Activated CD4-positive, alpha-beta T cell treated with anti-CD3 and anti-CD28 coated beads, Interleukin-2, amount 10 ng/mL, durations not matched to agents 24 days and 14 days (primary cell): Measurements from ENCODE around the gene CHID1. TPM values are rescaled to one million over a fixed set of nuclear protein-coding genes. Genes with fewer than 3 reads are reported as not detected.

Experiments used
- DNase-seq: peaks from one replicate; pipeline ENCODE4 v3.0.0; 2022
- H3K27ac Mint-ChIP-seq: one replicate; pipeline ENCODE4 v1.8.0; 2022; ENCODE audit warnings: mild to moderate bottlenecking, mixed read lengths
- H3K27me3 Mint-ChIP-seq: one replicate; pipeline ENCODE4 v1.8.0; 2022; ENCODE audit warnings: mixed read lengths
- H3K36me3 Mint-ChIP-seq: one replicate; pipeline ENCODE4 v1.8.0; 2022; ENCODE audit warnings: low read depth, mild to moderate bottlenecking, mixed read lengths
- H3K4me1 Mint-ChIP-seq: one replicate; pipeline ENCODE4 v1.8.0; 2021; ENCODE audit warnings: mixed read lengths
- H3K4me3 Mint-ChIP-seq: one replicate; pipeline ENCODE4 v1.8.0; 2022; ENCODE audit warnings: mild to moderate bottlenecking, moderate library complexity, mixed read lengths
- H3K9me3 Mint-ChIP-seq: one replicate; pipeline ENCODE4 v1.8.0; 2021; ENCODE audit warnings: mixed read lengths
- intact Hi-C: fragments of 100-400 bp; cut with micrococcal nuclease; formaldehyde crosslinking; loops from one replicate; pipeline ENCODE4 v1.15.1; 2023
- total RNA-seq: library from RNA; stranded (reverse); gene quantifications from 2 replicates; pipeline ENCODE4 v1.2.3, GENCODE V29; 2022

CHID1 gene
- total RNA-seq, 1 donor from 2014 or later: 99.7 TPM

DNA sequence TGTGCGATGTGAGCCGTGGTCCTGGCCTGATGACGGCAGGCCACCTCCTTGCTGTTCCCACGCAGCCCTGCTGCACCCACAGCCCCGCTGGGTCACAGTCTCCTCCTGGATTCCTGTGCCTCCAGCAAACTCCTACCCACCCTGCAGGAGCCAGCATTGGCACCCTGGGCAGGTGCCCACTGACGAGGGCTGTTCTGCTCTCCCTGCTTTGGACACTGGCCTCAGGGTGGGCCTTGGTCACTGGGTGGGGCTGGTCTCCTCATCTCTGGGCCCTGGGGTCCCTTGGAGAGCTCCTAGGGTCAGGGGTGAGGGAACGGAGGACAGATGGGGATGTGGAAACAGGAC, 55.3 kb downstream of the CHID1 start:
- H3K9me3 Mint-ChIP-seq: no peaks in the 10 kb centered on the region
- H3K4me3 Mint-ChIP-seq: no peak overlapping the region
- H3K27me3 Mint-ChIP-seq: no peaks in the 10 kb centered on the region
- H3K27ac Mint-ChIP-seq: no peak overlapping the region
- DNase-seq: no peak
- H3K36me3 Mint-ChIP-seq: no peaks in the 10 kb centered on the region
- H3K4me1 Mint-ChIP-seq: no peaks in the 10 kb centered on the region
- intact Hi-C loops: no loop called here

DNA sequence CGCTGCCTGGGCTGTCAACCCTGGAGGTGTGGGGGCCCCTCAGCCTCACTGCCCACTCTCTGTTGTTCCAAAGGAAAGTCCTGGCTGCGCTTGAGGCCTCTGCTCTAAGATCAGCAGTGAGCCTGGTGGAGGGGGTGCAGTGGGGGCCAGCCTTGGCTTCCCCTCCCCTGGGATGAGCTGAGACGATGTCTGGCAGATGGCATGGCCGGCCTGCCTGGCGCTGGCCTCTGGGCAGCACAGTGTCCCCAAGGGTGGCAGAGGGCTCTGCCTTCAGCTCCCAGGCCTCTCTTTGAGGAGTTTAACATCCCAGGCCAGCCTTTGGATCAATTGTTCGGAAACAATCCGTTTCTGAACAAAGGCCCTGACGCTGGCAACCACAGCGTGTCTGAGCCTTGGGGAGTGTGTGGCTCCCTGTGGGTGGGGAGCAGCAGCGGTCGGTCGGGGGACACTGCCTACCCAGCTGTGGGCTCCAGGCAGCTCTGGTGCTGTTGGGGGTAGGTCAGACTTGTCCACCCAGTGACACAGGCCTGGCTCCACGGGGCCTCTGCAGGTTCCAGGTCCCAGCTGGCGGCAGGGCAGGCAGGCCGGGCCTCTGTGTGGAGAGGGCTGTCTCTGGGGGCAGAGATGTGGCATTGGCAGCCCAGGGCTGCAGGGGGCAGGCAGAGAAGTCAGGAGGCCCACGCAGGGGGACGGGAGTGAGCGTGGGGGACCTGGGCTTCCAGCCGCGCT, 55.8 kb downstream of the CHID1 start:
- H3K27ac Mint-ChIP-seq: no peak overlapping the region
- no peak for DNase-seq
- intact Hi-C loops: no loop called here
- no peaks in the 10 kb centered on the region for H3K4me1 Mint-ChIP-seq
- H3K27me3 Mint-ChIP-seq: no peaks in the 10 kb centered on the region
- no peaks in the 10 kb centered on the region for H3K36me3 Mint-ChIP-seq
- H3K4me3 Mint-ChIP-seq: no peak overlapping the region
- no peaks in the 10 kb centered on the region for H3K9me3 Mint-ChIP-seq

DNA sequence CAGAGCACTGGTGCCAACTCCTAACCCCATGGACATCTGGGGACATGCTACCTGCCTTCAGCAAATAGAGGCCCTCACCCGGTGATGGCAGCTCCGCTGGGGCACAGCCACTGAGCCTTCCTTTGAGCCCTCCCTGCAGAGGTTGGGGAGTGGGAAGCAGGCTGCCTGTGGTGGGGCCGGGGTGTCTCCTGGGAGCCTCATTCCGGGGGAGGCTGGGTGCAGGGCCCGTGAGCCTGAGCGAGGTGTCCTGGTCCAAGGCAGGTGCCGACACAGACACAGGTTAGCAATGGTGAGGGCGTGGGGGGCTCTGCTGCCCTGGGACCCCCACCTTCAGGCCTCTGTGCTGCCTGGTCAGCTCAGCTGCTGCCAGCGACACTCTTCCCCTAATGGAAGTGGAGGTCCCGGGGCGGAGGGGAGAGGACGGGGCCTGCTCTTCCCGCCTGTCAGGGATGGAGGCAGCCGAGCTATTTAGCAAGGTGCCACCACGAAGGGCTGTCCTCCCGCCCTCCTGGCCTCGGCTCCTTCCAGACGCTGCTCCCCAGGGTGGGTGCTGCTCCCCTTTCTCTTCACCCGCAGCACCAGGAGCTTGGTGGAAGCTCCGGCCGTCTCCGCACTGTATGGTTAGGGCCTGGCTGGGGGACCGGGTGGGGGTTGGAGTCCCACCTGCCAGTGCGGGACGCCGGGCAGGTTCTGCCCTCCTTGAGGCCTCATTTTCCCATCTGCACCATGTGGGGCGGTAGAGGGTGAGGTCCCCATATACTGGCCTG, 56.7 kb downstream of the CHID1 start:
- Mint-ChIP-seq H3K4me1 (no peaks in the 10 kb centered on the region), H3K9me3 (no peaks in the 10 kb centered on the region), H3K4me3 (no peak overlapping the region), H3K27me3 (peaks cover 3% of the 10 kb centered on the region), H3K27ac (no peak overlapping the region), H3K36me3 (no peaks in the 10 kb centered on the region)
- intact Hi-C loops: no loop called here
- DNase-seq: no peak

DNA sequence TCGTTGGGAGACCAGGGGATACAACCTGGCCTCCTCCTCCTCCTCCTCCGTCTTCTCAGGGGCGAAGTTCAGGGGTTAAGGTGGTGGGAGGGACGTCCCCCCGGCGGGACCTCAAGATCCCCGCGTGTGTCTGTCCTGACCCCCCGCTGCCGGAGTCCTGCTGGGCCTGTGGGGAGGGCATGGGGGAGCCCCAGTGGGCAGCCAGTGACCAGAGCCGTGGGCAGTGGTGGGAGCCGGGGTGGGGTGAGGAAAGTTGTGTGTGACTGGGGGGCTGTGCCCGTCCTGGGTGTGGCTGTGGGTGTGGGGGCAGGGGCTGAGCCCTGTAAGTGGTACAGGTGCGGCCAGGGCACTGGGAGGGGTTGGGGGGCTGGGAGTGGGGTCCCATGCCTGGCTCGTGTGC, 57.8 kb downstream of the CHID1 start:
- no peak overlapping the region for H3K4me3 Mint-ChIP-seq
- H3K36me3 Mint-ChIP-seq: no peaks in the 10 kb centered on the region
- peaks cover 7% of the 10 kb centered on the region for H3K27me3 Mint-ChIP-seq
- H3K27ac Mint-ChIP-seq: no peak overlapping the region
- no peaks in the 10 kb centered on the region for H3K9me3 Mint-ChIP-seq
- intact Hi-C loops: no loop called here
- DNase-seq: no peak
- peaks cover 3% of the 10 kb centered on the region for H3K4me1 Mint-ChIP-seq

DNA sequence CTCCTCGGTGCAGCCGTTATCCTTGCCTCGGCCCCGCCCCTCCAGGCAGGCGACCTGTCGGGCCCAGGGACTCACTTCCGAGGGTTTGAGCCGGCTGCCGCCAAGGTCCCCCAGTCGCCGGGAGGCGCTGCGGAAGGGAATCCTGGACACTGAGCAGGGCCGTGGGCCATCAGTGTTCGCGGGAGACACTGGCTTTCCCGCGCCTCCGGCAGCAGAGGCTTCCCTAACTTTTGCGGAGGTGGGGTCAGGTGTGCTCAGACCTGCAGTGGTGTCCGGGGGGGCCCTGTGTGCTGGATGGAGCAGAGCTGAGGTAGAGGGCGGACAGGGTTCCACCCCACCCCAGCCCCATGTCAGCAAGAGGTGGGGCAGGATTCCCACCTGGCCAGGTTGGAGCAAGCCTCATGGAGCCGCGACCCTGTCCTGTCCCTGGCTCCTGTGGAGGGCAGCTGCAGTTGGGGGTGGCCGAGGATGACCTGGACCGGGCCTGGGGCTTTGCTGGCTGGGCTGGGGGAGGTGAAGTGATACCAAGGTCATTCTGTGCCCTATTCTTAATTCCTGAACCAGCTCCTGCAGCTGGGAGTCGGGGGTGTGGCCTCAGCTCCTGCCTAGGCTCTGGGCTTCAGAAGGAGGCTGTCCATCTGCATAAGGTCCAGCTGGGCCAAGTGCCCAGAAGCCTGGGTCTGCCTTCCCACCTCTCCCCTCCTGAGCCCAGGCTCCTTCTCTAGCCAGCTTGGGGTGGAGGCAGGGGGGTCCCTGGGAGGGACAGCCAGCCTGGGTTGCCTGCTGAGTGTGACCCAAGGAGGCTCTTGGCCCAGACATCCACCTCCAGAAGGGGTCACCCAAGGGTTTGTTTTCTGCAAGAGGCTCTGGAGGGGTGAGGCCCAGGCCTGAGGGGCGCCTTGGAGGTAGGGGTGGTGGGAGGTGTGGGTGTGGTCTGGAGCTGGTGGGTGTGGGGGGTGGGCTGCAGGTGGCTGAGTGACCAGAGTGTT, 59.5 kb downstream of the CHID1 start:
- peak overlapping the region; percentile 15 for H3K4me3 Mint-ChIP-seq

DNA sequence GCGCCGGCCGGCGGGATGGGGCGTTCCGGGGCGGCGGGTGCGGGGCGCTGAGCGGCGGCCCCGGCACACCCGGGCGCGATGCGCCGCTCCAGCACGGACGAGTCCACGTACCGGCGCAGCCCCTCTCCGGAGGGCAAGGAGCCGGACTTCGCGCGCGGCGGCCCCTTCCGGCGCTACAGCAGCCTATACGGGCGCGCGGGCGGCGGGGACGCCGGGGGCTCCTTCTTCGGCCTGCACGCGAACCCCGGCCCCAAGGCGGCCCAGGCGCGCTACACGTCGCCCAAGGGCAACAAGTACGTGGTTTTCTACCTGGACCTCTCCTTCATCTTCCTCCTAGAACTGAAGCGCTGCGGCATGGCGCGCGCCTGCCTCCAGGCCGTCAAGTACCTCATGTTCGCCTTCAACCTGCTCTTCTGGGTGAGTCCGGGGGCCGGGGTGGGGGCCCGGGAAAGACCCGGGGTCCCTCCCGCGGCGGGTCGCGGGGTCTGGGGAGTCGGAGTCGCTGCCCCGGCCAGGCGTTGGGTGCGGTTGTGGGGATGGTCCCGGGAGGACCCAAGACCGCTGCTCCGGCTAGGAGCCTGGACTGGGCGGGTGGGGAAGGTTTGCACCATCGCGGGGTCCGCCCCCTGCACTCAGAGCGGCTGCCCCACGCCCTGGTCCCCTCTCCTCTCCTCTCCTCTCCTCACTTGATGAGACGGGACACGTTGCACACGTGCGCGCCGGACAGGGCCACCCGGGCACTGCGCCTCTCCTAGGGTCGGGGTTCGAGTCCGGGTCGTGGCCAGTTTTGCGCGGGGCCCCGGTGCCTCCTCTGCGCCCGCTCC, 60.4 kb downstream of the CHID1 start:
- intact Hi-C loops: loop anchor here (2.0 kb wide), 1 partner anchor 61 kb away; the partner anchor contains the start of gene CHID1
- Mint-ChIP-seq H3K9me3 (no peaks in the 10 kb centered on the region), H3K4me1 (peaks cover 3% of the 10 kb centered on the region), H3K27me3 (peaks cover 7% of the 10 kb centered on the region), H3K36me3 (no peaks in the 10 kb centered on the region), H3K4me3 (no peak overlapping the region), H3K27ac (no peak overlapping the region)
- DNase-seq: no peak

More for the DNA sequence above, 59.5 kb downstream of the CHID1 start:
- Mint-ChIP-seq H3K27ac (no peak overlapping the region), H3K4me1 (peaks cover 3% of the 10 kb centered on the region), H3K36me3 (no peaks in the 10 kb centered on the region), H3K9me3 (no peaks in the 10 kb centered on the region), H3K27me3 (peaks cover 7% of the 10 kb centered on the region)
- peak; percentile 66 for DNase-seq
- intact Hi-C loops: no loop called here

DNA sequence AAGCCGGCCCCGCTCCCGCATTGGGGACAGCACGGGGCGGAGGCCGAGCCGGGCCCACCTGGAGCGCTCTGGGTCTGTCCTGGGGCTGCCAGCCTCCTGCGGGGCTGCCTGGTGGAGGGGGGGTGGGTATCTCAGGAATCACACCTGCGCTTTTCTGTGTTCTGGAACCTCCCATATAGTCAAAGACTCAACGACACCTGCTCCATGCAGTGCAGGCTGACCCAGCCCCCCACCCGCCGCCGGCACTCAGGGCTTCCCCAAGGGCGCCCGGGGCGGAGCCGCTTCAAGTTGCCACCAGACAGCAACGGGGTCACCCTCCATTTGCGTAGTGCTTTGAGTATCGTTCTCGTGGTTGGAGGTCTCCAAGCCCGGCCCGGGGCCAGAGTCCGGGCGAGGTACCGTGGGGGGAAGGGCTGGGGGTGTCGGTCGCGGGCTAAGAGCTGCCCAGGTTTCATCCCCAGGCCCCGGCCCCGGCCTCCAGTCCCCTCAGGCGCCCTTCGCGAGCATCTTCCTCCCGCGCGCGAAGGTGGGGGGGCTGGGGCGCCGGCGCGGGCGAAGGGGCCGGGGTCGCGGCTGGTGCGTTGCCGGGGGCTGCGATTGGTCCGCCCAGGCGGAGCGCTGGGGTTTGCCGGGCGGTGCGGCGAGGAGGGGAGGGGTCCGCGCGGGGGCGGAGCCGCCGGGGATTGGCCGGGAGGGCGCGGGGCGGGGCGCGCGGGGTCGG, 61.3 kb downstream of the CHID1 start:
- intact Hi-C loops: loop anchor here (2.0 kb wide), 1 partner anchor 62 kb away; the partner anchor contains the start of gene CHID1
- no peaks in the 10 kb centered on the region for H3K36me3 Mint-ChIP-seq
- peaks cover 3% of the 10 kb centered on the region for H3K4me1 Mint-ChIP-seq
- no peaks in the 10 kb centered on the region for H3K9me3 Mint-ChIP-seq
- peak overlapping the region; percentile 73 for H3K4me3 Mint-ChIP-seq
- peaks cover 7% of the 10 kb centered on the region for H3K27me3 Mint-ChIP-seq
- DNase-seq: peak; percentile 82
- no peak overlapping the region for H3K27ac Mint-ChIP-seq

DNA sequence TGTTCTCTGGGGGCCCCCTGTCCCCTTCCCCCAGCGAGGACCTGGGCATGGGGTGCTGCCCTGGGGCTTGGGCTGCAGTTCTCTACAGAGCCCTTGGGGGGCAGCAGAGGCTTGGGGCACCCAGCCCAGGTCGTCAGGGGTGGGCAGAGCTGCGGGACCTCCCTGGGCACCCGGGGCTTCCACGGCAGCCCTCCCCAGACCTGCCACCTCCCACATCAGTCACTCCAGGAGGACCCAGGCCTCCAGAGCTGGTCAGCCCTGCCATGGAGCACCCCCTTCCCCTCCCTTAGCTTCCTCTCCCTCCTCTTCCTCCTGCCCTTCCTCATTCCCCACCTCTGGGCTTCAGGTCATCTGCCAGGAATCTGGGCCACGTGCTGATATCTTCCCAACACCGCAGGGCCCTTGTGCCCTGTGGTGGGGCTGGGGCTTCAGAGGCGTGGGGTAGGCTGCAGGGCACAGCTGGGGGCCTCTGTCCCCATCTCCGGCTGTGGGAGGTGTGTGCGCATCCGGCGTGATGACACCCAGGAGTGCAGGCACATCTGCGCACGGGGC, 62.2 kb downstream of the CHID1 start:
- Mint-ChIP-seq H3K27ac (no peak overlapping the region), H3K4me3 (peak overlapping the region; percentile 73), H3K9me3 (no peaks in the 10 kb centered on the region), H3K4me1 (peaks cover 5% of the 10 kb centered on the region), H3K36me3 (no peaks in the 10 kb centered on the region), H3K27me3 (peaks cover 7% of the 10 kb centered on the region)
- intact Hi-C loops: loop anchor here (1.0 to 2.0 kb wide), 2 partner anchors 62 to 203 kb away; partner anchors contain the start of gene CHID1
- peak; percentile 92 for DNase-seq

DNA sequence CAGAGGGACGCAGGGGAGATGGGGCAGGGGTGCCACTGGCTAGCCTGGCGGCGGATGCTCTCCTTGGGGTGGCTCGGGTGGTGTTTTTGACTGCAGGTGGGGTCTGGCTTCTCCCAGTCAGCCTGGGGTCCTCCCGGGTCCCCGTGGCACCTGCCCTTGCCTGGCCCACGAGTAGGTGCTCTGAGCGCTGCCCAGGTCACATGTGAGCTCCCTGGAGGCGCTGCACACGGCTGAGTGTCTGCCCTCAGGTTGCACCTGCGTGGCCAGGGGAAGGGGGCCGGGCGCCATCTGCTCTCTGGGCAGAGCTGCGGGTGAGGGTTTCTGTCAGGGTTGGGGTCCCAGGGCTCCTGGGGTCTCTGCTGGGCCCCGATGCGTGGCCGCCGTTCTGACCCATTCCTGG, 62.7 kb downstream of the CHID1 start:
- H3K9me3 Mint-ChIP-seq: no peaks in the 10 kb centered on the region
- no peak for DNase-seq
- no peak overlapping the region for H3K4me3 Mint-ChIP-seq
- H3K27ac Mint-ChIP-seq: no peak overlapping the region
- H3K4me1 Mint-ChIP-seq: peaks cover 5% of the 10 kb centered on the region
- no peaks in the 10 kb centered on the region for H3K36me3 Mint-ChIP-seq
- intact Hi-C loops: loop anchor here (1.0 to 2.0 kb wide), 2 partner anchors 63 to 203 kb away; partner anchors contain the start of gene CHID1
- peaks cover 7% of the 10 kb centered on the region for H3K27me3 Mint-ChIP-seq

DNA sequence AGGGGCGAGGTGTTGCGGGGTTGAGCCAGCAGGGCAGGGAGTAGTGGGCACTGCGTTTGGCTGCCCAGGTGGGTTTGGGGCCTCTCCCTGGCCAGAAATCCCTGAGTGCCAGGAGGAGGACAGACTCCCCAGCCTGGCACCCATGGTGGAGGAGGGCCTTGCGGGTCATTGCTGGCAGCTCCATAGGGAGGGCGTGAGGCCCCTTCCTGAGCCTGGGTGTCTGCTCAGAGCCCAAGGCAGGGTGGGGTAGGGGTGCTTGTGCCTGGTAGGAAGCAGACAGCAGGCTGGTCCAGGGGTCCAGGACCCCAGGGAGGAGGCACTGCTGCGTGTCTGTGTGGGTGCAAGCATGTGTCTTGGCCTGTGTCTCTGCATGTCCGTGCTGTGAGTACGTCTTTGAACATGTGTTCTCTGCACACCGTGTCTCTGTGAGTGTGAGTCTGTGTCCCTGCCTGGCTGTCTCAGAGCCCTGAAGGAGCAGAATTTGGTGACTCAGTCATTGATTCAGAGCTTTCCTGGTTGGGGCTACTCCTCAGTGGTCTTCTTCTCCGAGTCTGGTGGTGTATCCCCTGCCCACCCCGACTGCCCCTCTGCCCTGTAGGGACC, 64.0 kb downstream of the CHID1 start:
- H3K9me3 Mint-ChIP-seq: no peaks in the 10 kb centered on the region
- H3K36me3 Mint-ChIP-seq: no peaks in the 10 kb centered on the region
- no peak overlapping the region for H3K27ac Mint-ChIP-seq
- H3K4me3 Mint-ChIP-seq: no peak overlapping the region
- peaks cover 7% of the 10 kb centered on the region for H3K27me3 Mint-ChIP-seq
- no peak for DNase-seq
- intact Hi-C loops: no loop called here
- H3K4me1 Mint-ChIP-seq: peaks cover 5% of the 10 kb centered on the region

DNA sequence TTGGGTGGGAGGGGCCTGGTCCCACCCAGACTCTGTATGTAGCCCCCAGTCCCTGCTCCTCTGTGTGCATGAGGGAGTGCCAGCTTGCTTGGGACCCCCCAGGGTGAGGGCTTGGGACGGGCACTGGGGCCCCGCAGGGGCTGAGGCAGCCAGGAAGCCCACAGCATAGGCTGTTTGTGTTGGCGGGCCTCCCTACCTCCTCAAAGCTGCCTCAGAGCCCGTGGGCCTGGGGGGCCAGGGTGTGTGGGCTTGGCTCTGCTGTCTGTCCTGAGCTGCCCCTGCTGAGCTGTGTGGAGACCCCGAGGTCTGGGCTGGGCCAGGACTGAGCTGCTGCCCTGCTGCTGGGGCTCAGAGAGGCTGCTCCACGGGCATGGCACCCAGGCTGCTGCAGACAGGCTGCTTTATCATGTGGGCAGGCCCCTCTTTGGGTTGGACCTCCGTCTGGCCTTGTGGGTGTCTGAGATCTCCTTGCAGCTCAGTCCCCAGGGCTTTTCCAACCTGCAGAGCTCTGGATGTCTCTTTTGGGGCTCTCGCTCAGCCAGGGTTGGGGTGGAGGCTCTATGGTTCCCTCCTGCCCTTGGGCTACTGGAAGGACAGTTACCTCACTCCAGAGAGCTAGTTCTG, 64.6 kb downstream of the CHID1 start:
- H3K27me3 Mint-ChIP-seq: peaks cover 7% of the 10 kb centered on the region
- peaks cover 4% of the 10 kb centered on the region for H3K36me3 Mint-ChIP-seq
- H3K4me3 Mint-ChIP-seq: no peak overlapping the region
- no peak for DNase-seq
- intact Hi-C loops: no loop called here
- H3K27ac Mint-ChIP-seq: no peak overlapping the region
- no peaks in the 10 kb centered on the region for H3K9me3 Mint-ChIP-seq
- peaks cover 10% of the 10 kb centered on the region for H3K4me1 Mint-ChIP-seq
